Small intestine (tissue), 7 donors: ENCODE data around the gene FUBP1. TPM values are rescaled to one million over a fixed set of nuclear protein-coding genes. Genes with fewer than 3 reads are reported as not detected.

Experiments
- DNase-seq, 2 donors: peaks; one replicate each; pipeline versions ENCODE4 v3.0.0 to v3.0.0-alpha.2; 2013
- FAIRE-seq: peaks from 2 replicates; lab custom pipeline; 2012; peaks lifted over from hg19 to GRCh38; lab: Jason Lieb, UNC
- H3K27ac ChIP-seq, 3 donors: one replicate each; pipeline ENCODE4 v1.5.1; 2013; ENCODE audit warnings: low read length in 2 of 3, mild to moderate bottlenecking in 2 of 3, control low read depth in 1 of 3, inconsistent platforms in 1 of 3, low read depth in 1 of 3, moderate library complexity in 1 of 3
- H3K27me3 ChIP-seq, 3 donors: one replicate each; pipeline ENCODE4 v1.6.1; 2013; ENCODE audit warnings: low read length in 3 of 3, inconsistent platforms in 1 of 3; ENCODE audit not compliant: control insufficient read depth in 3 of 3, insufficient read depth in 3 of 3
- H3K36me3 ChIP-seq, 3 donors: one replicate each; pipeline ENCODE4 v1.6.1; 2013; ENCODE audit warnings: low read length in 3 of 3, inconsistent platforms in 1 of 3, low read depth in 1 of 3, mild to moderate bottlenecking in 1 of 3, moderate library complexity in 1 of 3; ENCODE audit not compliant: control insufficient read depth in 3 of 3, insufficient read depth in 2 of 3
- H3K4me1 ChIP-seq, 3 donors: one replicate each; pipeline ENCODE4 v1.6.1; 2013; ENCODE audit warnings: low read length in 2 of 3, inconsistent platforms in 1 of 3, low read depth in 1 of 3, mild to moderate bottlenecking in 1 of 3, moderate library complexity in 1 of 3; ENCODE audit not compliant: control insufficient read depth in 3 of 3, insufficient read depth in 2 of 3
- H3K4me3 ChIP-seq, 3 donors: one replicate each; pipeline ENCODE4 v1.5.1; 2013; ENCODE audit warnings: low read length in 3 of 3, control low read depth in 1 of 3, inconsistent platforms in 1 of 3, low read depth in 1 of 3, mild to moderate bottlenecking in 1 of 3, moderate library complexity in 1 of 3
- H3K9me3 ChIP-seq, 2 donors: one replicate each; pipeline ENCODE4 v1.6.1; 2013; ENCODE audit warnings: low read depth in 1 of 2, low read length in 1 of 2; ENCODE audit not compliant: control insufficient read depth in 2 of 2, insufficient read depth in 1 of 2
- whole genome bisulfite sequencing, 3 donors: extraction: QIAGEN DNeasy Blood & Tissue Kit; methylation state at CpG; one replicate each; pipeline ENCODE4 v1.1.7; 2013; 5-methylcytosine and 5-hydroxymethylcytosine counted together
- polyA plus RNA-seq, 4 donors: library from polyadenylated mRNA; stranded (reverse) in 3 of 4; unstranded in 1 of 4; fragments of 200-250 nt in 3 of 4; fragments of 120-200 nt in 1 of 4; gene quantifications; one replicate each; pipeline versions ENCODE4 v1.2.1 to v1.2.3, GENCODE V29; 2013
- donor health status: healthy with polysubstance abuse.
- donor health status: control.
- donor health status: control.
- donor health status: Bipolar disorder and iron deficiency.
- donor health status: healthy.

FUBP1 gene
- polyA plus RNA-seq, 4 donors, result 21.9 to 202 (median 35.9) TPM

- Histone ChIP-seq H3K27ac (no peak overlapping the region), H3K27me3 (no peaks in the 10 kb centered on the region), H3K9me3 (no peaks in the 10 kb centered on the region), H3K36me3 (no peaks in the 10 kb centered on the region), H3K4me1 (no peaks in the 10 kb centered on the region), H3K4me3 (no peak overlapping the region)
- 84 to 94% (median 89%) methylated on average over 2 of the region's 2 CpGs for WGBS, 3 donors
- no peak for FAIRE-seq
- no peak for DNase-seq
These were observed 72.8 kb downstream of the FUBP1 start for GRCh38 chr1:77906019-77906545.

- Histone ChIP-seq H3K27me3 (no peaks in the 10 kb centered on the region), H3K4me1 (no peaks in the 10 kb centered on the region), H3K9me3 (no peaks in the 10 kb centered on the region), H3K36me3 (no peaks in the 10 kb centered on the region), H3K4me3 (no peak overlapping the region), H3K27ac (no peak overlapping the region)
- WGBS, 3 donors, result 64 to 74% (median 65%) methylated on average over 1 of the region's 1 CpG
- DNase-seq, result no peak
- no peak for FAIRE-seq
These were observed 73.3 kb downstream of the FUBP1 start for GRCh38 chr1:77905603-77906002.

GRCh38 chr1:77900687-77901293 is 78.1 kb downstream of the FUBP1 start:
- H3K9me3 ChIP-seq, result no peaks in the 10 kb centered on the region
- peak; percentile 47 to 61 for DNase-seq
- no peak overlapping the region for H3K27ac ChIP-seq
- H3K4me3 ChIP-seq, result no peak overlapping the region
- WGBS, 3 donors, result 8 to 24% (median 21%) methylated on average over 4 of the region's 4 CpGs
- FAIRE-seq, result no peak
- no peaks in the 10 kb centered on the region for H3K36me3 ChIP-seq
- H3K4me1 ChIP-seq, result no peaks in the 10 kb centered on the region
- H3K27me3 ChIP-seq, result no peaks in the 10 kb centered on the region

- FAIRE-seq (no peak), DNase-seq (no peak)
- WGBS, 3 donors, result 71 to 81% (median 77%) methylated on average over 4 of the region's 4 CpGs
- H3K27ac ChIP-seq, result no peak overlapping the region
- no peak overlapping the region for H3K4me3 ChIP-seq
- H3K27me3 ChIP-seq, result no peaks in the 10 kb centered on the region
- no peaks in the 10 kb centered on the region for H3K36me3 ChIP-seq
- no peaks in the 10 kb centered on the region for H3K9me3 ChIP-seq
- no peaks in the 10 kb centered on the region for H3K4me1 ChIP-seq
These were observed 79.1 kb downstream of the FUBP1 start for GRCh38 chr1:77899647-77900320.

Other genes starting within 250 kb of the FUBP1 start
- gene USP33, start 219.2 kb downstream of the FUBP1 start, polyA plus RNA-seq, result 10 to 100 TPM; 23.8 to 54.8 (median 28.2) TPM
- 10 to 100 TPM in 1 of 4 donors, 1 to 10 TPM in 3; 1.4 to 18.2 (median 3.4) TPM for gene MIGA1, start 199.4 kb downstream of the FUBP1 start, polyA plus RNA-seq
- gene NEXN, start 90.4 kb downstream of the FUBP1 start, polyA plus RNA-seq, result 10 to 100 TPM in 1 of 4 donors, 1 to 10 TPM in 3; 4.0 to 11.8 (median 6.8) TPM
- gene DNAJB4, start 25.9 kb upstream of the FUBP1 start, polyA plus RNA-seq, result 10 to 100 TPM in 2 of 4 donors, 1 to 10 TPM in 2; 3.8 to 25.6 (median 8.5) TPM
- gene GIPC2, start 66.9 kb upstream of the FUBP1 start, polyA plus RNA-seq, result 10 to 100 TPM; 30.1 to 99.8 (median 51.9) TPM